Esophagus muscularis mucosa (tissue), 4 donors: ENCODE data around the gene FOXF1.

Source experiments
- CTCF ChIP-seq, 3 experiments: fragments of 200-600 bp in 2 of 3; fragments of 450-650 bp in 1 of 3; sonication (generic) in 2 of 3; IDR thresholded peaks; one replicate each; pipeline ENCODE4 v1.5.1; 2017 to 2019; ENCODE audit warnings: antibody characterized with exemption in 3 of 3, mild to moderate bottlenecking in 2 of 3, moderate library complexity in 1 of 3
- EP300 ChIP-seq: sonication (generic); formaldehyde crosslinking; IDR thresholded peaks from one replicate; pipeline ENCODE4 v1.6.1; 2017; ENCODE audit warnings: antibody characterized with exemption
- POLR2A ChIP-seq: fragments of 450-650 bp; IDR thresholded peaks from one replicate; pipeline ENCODE4 v1.6.1; 2017; ENCODE audit warnings: antibody characterized with exemption, moderate library complexity, mild to moderate bottlenecking, low read depth
- POLR2AphosphoS5 ChIP-seq, 2 donors: sonication (generic); formaldehyde crosslinking; IDR thresholded peaks; one replicate each; pipeline ENCODE4 v1.6.1; 2017; ENCODE audit warnings: antibody characterized with exemption in 2 of 2

GRCh38 chr16:86494039-86494564 lies 16.2 kb upstream of the FOXF1 start:
- TF ChIP-seq EP300 (no peak), POLR2A (no peak), CTCF (IDR thresholded peaks at IDR 0.05) (no peak), POLR2AphosphoS5 (IDR thresholded peaks at IDR 0.05) (peak in 1 of 2 donors; percentile 32)
